GM13976 (cell line): ENCODE data around the gene PPP1R1B.

Source experiments
- DNase-seq: peaks from one replicate; pipeline ENCODE4 v3.0.0; 2012; ENCODE audit warnings: low spot score
- CTCF ChIP-seq: IDR thresholded peaks from 2 replicates; pipeline ENCODE4 v1.5.1; 2012; ENCODE audit warnings: borderline replicate concordance, mild to moderate bottlenecking; ENCODE audit not compliant: insufficient read depth; ENCODE audit errors: extremely low read depth, missing control alignments, control extremely low read depth
- in situ Hi-C: fragments of 300-500 bp; cut with MboI; formaldehyde crosslinking; loops from one replicate; pipeline ENCODE4 v1.12.0; 2022; ENCODE audit warnings: low sequenced_read_pairs, mixed read lengths, inconsistent platforms; ENCODE audit not compliant: unreplicated experiment

PPP1R1B gene

GRCh38 chr17:39605492-39606433 is 21.0 kb upstream of the PPP1R1B start:
- DNase-seq, result no peak
- no peak for TF ChIP-seq CTCF
- in situ Hi-C loops, result no loop called here

- in situ Hi-C loops, result no loop called here
- no peak for TF ChIP-seq CTCF
- DNase-seq, result no peak
Measured at GRCh38 chr17:39606434-39607056, 20.2 kb upstream of the PPP1R1B start.

- no peak for DNase-seq
- in situ Hi-C loops, result no loop called here
- no peak for TF ChIP-seq CTCF
Measured at GRCh38 chr17:39607057-39607850, 19.5 kb upstream of the PPP1R1B start.

GRCh38 chr17:39607851-39608130 is 19.0 kb upstream of the PPP1R1B start, which contains the start of gene NEUROD2:
TSS of gene NEUROD2 (minus strand) at chr17:39607920. CDS start at chr17:39606599, 1,321 bp downstream.
- no peak for TF ChIP-seq CTCF
- DNase-seq, result no peak
- in situ Hi-C loops, result no loop called here

- no peak for TF ChIP-seq CTCF
- in situ Hi-C loops, result no loop called here
- no peak for DNase-seq
Measured at GRCh38 chr17:39608142-39608981, 18.4 kb upstream of the PPP1R1B start.

- in situ Hi-C loops, result no loop called here
- DNase-seq, result no peak
- TF ChIP-seq CTCF, result no peak
Measured at GRCh38 chr17:39609416-39610025, 17.2 kb upstream of the PPP1R1B start.
